H9 (cell line): ENCODE measurements around the gene HSPE1. TPM values are rescaled to one million over a fixed set of nuclear protein-coding genes. Genes with fewer than 3 reads are reported as not detected.

Experiments
- DNase-seq: peaks from one replicate; pipeline ENCODE4 v3.0.0-alpha.2; 2017
- H2AFZ ChIP-seq: one replicate; pipeline ENCODE4 v1.6.1; 2013; ENCODE audit warnings: mild to moderate bottlenecking, low read length, control low read depth, moderate library complexity
- H2AK5ac ChIP-seq: 2 replicates; pipeline ENCODE4 v1.6.1; 2013; ENCODE audit warnings: low read length, control low read depth, mixed read lengths; ENCODE audit not compliant: insufficient read length
- H2BK120ac ChIP-seq: one replicate; pipeline ENCODE4 v1.6.1; 2013; ENCODE audit warnings: low read depth, mild to moderate bottlenecking, low read length, control low read depth, inconsistent platforms; ENCODE audit not compliant: poor library complexity, severe bottlenecking
- H2BK12ac ChIP-seq: 2 replicates; pipeline ENCODE4 v1.6.1; 2013; ENCODE audit warnings: low read length, control low read depth, mixed read lengths, low read depth; ENCODE audit not compliant: insufficient read length
- H2BK15ac ChIP-seq: 2 replicates; pipeline ENCODE4 v1.6.1; 2013; ENCODE audit warnings: low read depth, low read length, control low read depth
- H2BK20ac ChIP-seq: one replicate; pipeline ENCODE4 v1.6.1; 2013; ENCODE audit warnings: low read depth, mild to moderate bottlenecking, low read length, control low read depth, inconsistent platforms; ENCODE audit not compliant: poor library complexity, severe bottlenecking
- H2BK5ac ChIP-seq: 2 replicates; pipeline ENCODE4 v1.6.1; 2013; ENCODE audit warnings: low read length, control low read depth, mixed read lengths; ENCODE audit not compliant: insufficient read length
- H3K14ac ChIP-seq: 2 replicates; pipeline ENCODE4 v1.6.1; 2013; ENCODE audit warnings: low read length, control low read depth; ENCODE audit not compliant: insufficient read depth
- H3K18ac ChIP-seq: 2 replicates; pipeline ENCODE4 v1.6.1; 2013; ENCODE audit warnings: low read depth, mild to moderate bottlenecking, mixed read lengths, low read length, control low read depth; ENCODE audit not compliant: insufficient read length
- H3K23ac ChIP-seq: 2 replicates; pipeline ENCODE4 v1.6.1; 2013; ENCODE audit warnings: low read length, control low read depth, mixed read lengths, low read depth; ENCODE audit not compliant: insufficient read length
- H3K23me2 ChIP-seq: 2 replicates; pipeline ENCODE4 v1.6.1; 2013; ENCODE audit warnings: low read depth, mild to moderate bottlenecking, mixed read lengths, low read length, control low read depth; ENCODE audit not compliant: insufficient read length, poor library complexity, severe bottlenecking
- H3K27ac ChIP-seq: 2 replicates; pipeline ENCODE4 v1.5.1; 2013; ENCODE audit warnings: low read length, control low read depth, mixed read lengths, low read depth; ENCODE audit not compliant: insufficient read length
- H3K27me3 ChIP-seq: 2 replicates; pipeline ENCODE4 v1.6.1; 2013; ENCODE audit warnings: low read length, control low read depth, inconsistent platforms; ENCODE audit not compliant: insufficient read depth
- H3K4ac ChIP-seq: 2 replicates; pipeline ENCODE4 v1.6.1; 2013; ENCODE audit warnings: low read depth, mild to moderate bottlenecking, control low read depth, inconsistent platforms, low read length, moderate library complexity
- H3K4me1 ChIP-seq: 2 replicates; pipeline ENCODE4 v1.6.1; 2013; ENCODE audit warnings: low read length, control low read depth, inconsistent platforms; ENCODE audit not compliant: insufficient read depth
- H3K4me2 ChIP-seq: 2 replicates; pipeline ENCODE4 v1.6.1; 2013; ENCODE audit warnings: low read length, control low read depth, mixed read lengths; ENCODE audit not compliant: insufficient read length, insufficient read depth
- H3K56ac ChIP-seq: 2 replicates; pipeline ENCODE4 v1.6.1; 2013; ENCODE audit warnings: low read depth, mild to moderate bottlenecking, mixed read lengths, low read length, control low read depth; ENCODE audit not compliant: insufficient read length
- H3K79me1 ChIP-seq: 2 replicates; pipeline ENCODE4 v1.6.1; 2013; ENCODE audit warnings: low read depth, mild to moderate bottlenecking, moderate library complexity, low read length, control low read depth, inconsistent platforms; ENCODE audit not compliant: insufficient read depth, poor library complexity, severe bottlenecking
- H3K79me2 ChIP-seq: 2 replicates; pipeline ENCODE4 v1.6.1; 2013; ENCODE audit warnings: low read length, control low read depth, inconsistent platforms; ENCODE audit not compliant: insufficient read depth
- H3K9ac ChIP-seq: 2 replicates; pipeline ENCODE4 v1.6.1; 2013; ENCODE audit warnings: low read length, control low read depth, mixed read lengths; ENCODE audit not compliant: insufficient read length; ENCODE audit errors: extremely low read depth
- H3K9me3 ChIP-seq: one replicate; pipeline ENCODE4 v1.6.1; 2013; ENCODE audit warnings: low read depth, low read length, inconsistent platforms; ENCODE audit not compliant: control insufficient read depth
- H3T11ph ChIP-seq: one replicate; pipeline ENCODE4 v1.6.1; 2013; ENCODE audit warnings: mild to moderate bottlenecking, low read length, control low read depth, inconsistent platforms
- H4K20me1 ChIP-seq: one replicate; pipeline ENCODE4 v1.6.1; 2013; ENCODE audit not compliant: control insufficient read depth, insufficient read length, insufficient read depth
- H4K5ac ChIP-seq: 2 replicates; pipeline ENCODE4 v1.6.1; 2013; ENCODE audit warnings: low read depth, mild to moderate bottlenecking, mixed read lengths, low read length, control low read depth; ENCODE audit not compliant: insufficient read length
- H4K8ac ChIP-seq: replicated peaks from 2 replicates; pipeline ENCODE4 v1.6.1; 2013; ENCODE audit warnings: low read length, control low read depth, mixed read lengths, low read depth; ENCODE audit not compliant: insufficient read length
- H4K91ac ChIP-seq: 2 replicates; pipeline ENCODE4 v1.6.1; 2013; ENCODE audit warnings: low read depth, mild to moderate bottlenecking, moderate library complexity, mixed read lengths, low read length, control low read depth; ENCODE audit not compliant: insufficient read length
- H3K27ac Mint-ChIP-seq, 3 experiments: 2 replicates in 2 of 3; 3 replicates in 1 of 3; pipeline ENCODE4 v1.8.0; 2020 to 2021; ENCODE audit warnings: mixed read lengths in 3 of 3, mild to moderate bottlenecking in 1 of 3, moderate library complexity in 1 of 3
- H3K27me3 Mint-ChIP-seq: 2 replicates; pipeline ENCODE4 v1.8.0; 2021; ENCODE audit warnings: low read depth, mild to moderate bottlenecking, moderate library complexity, mixed read lengths
- H3K36me3 Mint-ChIP-seq, 3 experiments: 2 replicates in 2 of 3; 3 replicates in 1 of 3; pipeline ENCODE4 v1.8.0; 2020 to 2021; ENCODE audit warnings: low read depth in 3 of 3, mixed read lengths in 3 of 3; ENCODE audit not compliant: insufficient read depth in 1 of 3
- H3K4me1 Mint-ChIP-seq, 2 experiments: 2 replicates each; pipeline ENCODE4 v1.8.0; 2020; ENCODE audit warnings: mixed read lengths in 2 of 2
- H3K4me3 Mint-ChIP-seq, 2 experiments: 2 replicates in 1 of 2; 3 replicates in 1 of 2; pipeline ENCODE4 v1.8.0; 2020 to 2021; ENCODE audit warnings: mild to moderate bottlenecking in 2 of 2, mixed read lengths in 2 of 2, moderate library complexity in 1 of 2
- H3K9me3 Mint-ChIP-seq, 2 experiments: 2 replicates in 1 of 2; 3 replicates in 1 of 2; pipeline ENCODE4 v1.8.0; 2020; ENCODE audit warnings: mild to moderate bottlenecking in 2 of 2, mixed read lengths in 2 of 2, moderate library complexity in 1 of 2
- WGBS: extraction: QIAGEN DNeasy Blood & Tissue Kit; methylation state at CpG from one replicate; pipeline ENCODE4 v1.1.7; 2013; ENCODE audit warnings: missing lambda C conversion rate, low lambda C conversion rate, mixed read lengths; ENCODE audit not compliant: insufficient read length; ENCODE audit errors: extremely low coverage; 5-methylcytosine and 5-hydroxymethylcytosine counted together
- total RNA-seq: library from RNA; stranded (reverse); gene quantifications from 2 replicates; pipeline ENCODE4 v1.2.1, GENCODE V29; 2021
- TF ChIP-seq, protein P1 (sequence below): fragments of 200-600 bp; sonication (generic); conservative IDR thresholded peaks from 3 replicates; pipeline ENCODE4 v1.8.0; 2021; ENCODE audit warnings: antibody characterized with exemption, mild to moderate bottlenecking

Gene HSPE1
- total RNA-seq, 1 experiment from 2014 or later = 347 TPM

DNA sequence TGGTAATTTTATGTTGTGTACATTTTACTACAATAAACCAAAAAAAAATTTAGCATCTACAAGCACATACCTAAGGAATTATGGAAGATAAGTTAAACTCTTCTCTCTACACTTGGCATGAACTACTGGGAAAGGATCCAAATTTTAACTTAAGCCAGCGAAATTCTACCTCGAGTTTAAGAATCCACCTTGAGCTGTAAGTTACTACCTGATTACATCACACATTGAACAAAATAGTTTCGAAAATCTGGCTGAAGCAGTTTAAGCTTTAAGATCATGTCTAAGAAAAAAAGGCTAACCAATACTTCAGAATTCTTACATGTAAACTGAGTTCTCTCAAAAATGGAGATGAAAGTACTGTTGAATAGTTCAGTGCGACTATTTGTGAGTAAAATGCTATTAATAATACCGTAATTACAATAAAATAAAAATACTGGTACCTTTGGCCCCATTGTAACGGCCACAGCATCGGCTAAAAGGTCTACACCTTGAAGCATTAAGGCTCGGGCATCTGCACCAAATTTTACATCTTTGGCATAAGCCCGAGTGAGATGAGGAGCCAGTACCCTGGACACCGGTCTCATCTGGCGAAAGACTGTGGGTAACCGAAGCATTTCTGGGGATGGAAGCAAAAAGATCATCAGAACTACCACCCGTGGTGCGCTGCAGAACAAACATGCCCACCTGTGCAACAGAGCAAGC, 1.8 kb upstream of the HSPE1 start:
- Histone ChIP-seq H2AK5ac (no peak overlapping the region), H3K27ac (no peak overlapping the region), H4K20me1 (no peaks in the 10 kb centered on the region), H3K14ac (no peak overlapping the region), H2BK120ac (no peak overlapping the region), H3K18ac (no peak overlapping the region), H3K4me1 (no peaks in the 10 kb centered on the region; the same call in 1 of the 2 replicates), H3K27me3 (no peaks in the 10 kb centered on the region), H2BK5ac (no peak overlapping the region), H3K4ac (no peak overlapping the region), H2BK12ac (no peak overlapping the region), H3K9me3 (no peaks in the 10 kb centered on the region), H3K23ac (no peak overlapping the region), H4K91ac (no peak overlapping the region), H3K79me2 (peaks cover 48% of the 10 kb centered on the region; the same call in 1 of the 2 replicates), H3K79me1 (no peaks in the 10 kb centered on the region), H3K56ac (no peak overlapping the region), H2BK20ac (no peak overlapping the region), H3T11ph (no peak overlapping the region), H2AFZ (no peak overlapping the region), H3K23me2 (peaks cover 6% of the 10 kb centered on the region), H4K5ac (no peak overlapping the region), H3K4me2 (peak overlapping the region; percentile 76), H2BK15ac (no peak overlapping the region), H3K9ac (peak overlapping the region; percentile 90), H4K8ac (no peak overlapping the region)
- H3K36me3 Mint-ChIP-seq = peaks cover 76 to 88% (median 85%) of the 10 kb centered on the region in 3 experiments
- WGBS = no CpG with 5 or more reads among the region's 14 CpGs
- H3K4me1 Mint-ChIP-seq = peaks cover 35 to 41% of the 10 kb centered on the region in 2 experiments
- peak overlapping the region; percentile 96 to 98 (median 98) for H3K27ac Mint-ChIP-seq
- no peak for DNase-seq
- peak overlapping the region; percentile 98 to 99 for H3K4me3 Mint-ChIP-seq
- H3K9me3 Mint-ChIP-seq = no peaks in the 10 kb centered on the region; a peak in 1 of 5 replicates
- TF ChIP-seq, protein P1, sequence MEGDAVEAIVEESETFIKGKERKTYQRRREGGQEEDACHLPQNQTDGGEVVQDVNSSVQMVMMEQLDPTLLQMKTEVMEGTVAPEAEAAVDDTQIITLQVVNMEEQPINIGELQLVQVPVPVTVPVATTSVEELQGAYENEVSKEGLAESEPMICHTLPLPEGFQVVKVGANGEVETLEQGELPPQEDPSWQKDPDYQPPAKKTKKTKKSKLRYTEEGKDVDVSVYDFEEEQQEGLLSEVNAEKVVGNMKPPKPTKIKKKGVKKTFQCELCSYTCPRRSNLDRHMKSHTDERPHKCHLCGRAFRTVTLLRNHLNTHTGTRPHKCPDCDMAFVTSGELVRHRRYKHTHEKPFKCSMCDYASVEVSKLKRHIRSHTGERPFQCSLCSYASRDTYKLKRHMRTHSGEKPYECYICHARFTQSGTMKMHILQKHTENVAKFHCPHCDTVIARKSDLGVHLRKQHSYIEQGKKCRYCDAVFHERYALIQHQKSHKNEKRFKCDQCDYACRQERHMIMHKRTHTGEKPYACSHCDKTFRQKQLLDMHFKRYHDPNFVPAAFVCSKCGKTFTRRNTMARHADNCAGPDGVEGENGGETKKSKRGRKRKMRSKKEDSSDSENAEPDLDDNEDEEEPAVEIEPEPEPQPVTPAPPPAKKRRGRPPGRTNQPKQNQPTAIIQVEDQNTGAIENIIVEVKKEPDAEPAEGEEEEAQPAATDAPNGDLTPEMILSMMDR = no peak
- no peaks in the 10 kb centered on the region for H3K27me3 Mint-ChIP-seq
